HL-60/S4 treated with phorbol 12-myristate 13-acetate at 8.2 ng/mL for 4 days and 3 days (cell line): ENCODE measurements around the gene MYF6.
"Not testable (repeated sequence)": the region's sequence is repeated elsewhere in the genome, so short reads cannot be mapped to it uniquely, and the experiment has no call there.

ENCODE experiments used
- in situ Hi-C: fragments of 300-500 bp; cut with MboI; formaldehyde crosslinking; loops from 2 replicates; pipeline ENCODE4 v1.15.0; 2022; ENCODE audit warnings: low sequenced_read_pairs

The MYF6 gene

DNA sequence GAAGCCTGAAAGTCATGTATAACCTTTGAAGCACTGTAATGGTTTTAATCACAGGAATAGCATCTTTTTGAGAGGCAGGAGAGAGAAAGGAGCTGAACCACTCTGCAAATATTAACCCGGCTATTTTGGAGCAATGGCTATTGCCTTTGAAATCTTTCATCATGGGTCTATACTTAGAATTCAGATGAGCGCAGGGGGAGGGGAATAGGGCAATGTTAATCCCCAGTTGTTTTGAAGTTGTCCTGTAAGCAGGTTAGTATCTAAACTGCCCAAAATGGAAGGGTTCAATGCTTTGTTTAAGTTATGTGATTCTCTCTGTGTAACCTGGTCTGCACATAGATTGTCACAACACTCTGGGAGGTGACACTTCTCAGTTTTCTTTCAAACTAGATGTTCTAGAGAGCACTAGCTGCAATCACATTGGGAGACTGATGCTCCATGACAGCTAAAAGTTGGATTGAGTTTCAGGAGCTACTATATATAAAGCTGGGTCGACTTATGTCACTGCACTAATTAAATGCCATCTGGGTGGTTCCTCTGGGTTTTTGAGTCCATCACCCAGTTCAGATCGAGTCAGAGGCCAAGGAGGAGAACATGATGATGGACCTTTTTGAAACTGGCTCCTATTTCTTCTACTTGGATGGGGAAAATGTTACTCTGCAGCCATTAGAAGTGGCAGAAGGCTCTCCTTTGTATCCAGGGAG, at the start of gene MYF6:
MYF6 (plus strand) TSS at position 509 of the 704 bp plus-strand sequence; CDS start at position 595, 86 bp downstream.
- in situ Hi-C loops = no loop called here

- in situ Hi-C loops = no loop called here
These were observed 47.8 kb upstream of the MYF6 start for GRCh38 chr12:80659512-80660063.

- in situ Hi-C loops = no loop called here
These were observed 44.8 kb upstream of the MYF6 start for GRCh38 chr12:80662586-80662985.

GRCh38 chr12:80670214-80670613, 37.2 kb upstream of the MYF6 start:
- in situ Hi-C loops = no loop called here

- in situ Hi-C loops = not testable (repeated sequence)
These were observed 31.3 kb upstream of the MYF6 start for GRCh38 chr12:80676042-80676636.

- in situ Hi-C loops = no loop called here
These were observed 30.6 kb upstream of the MYF6 start for GRCh38 chr12:80676856-80677255.

GRCh38 chr12:80677994-80678393, 29.4 kb upstream of the MYF6 start:
- in situ Hi-C loops = no loop called here

DNA sequence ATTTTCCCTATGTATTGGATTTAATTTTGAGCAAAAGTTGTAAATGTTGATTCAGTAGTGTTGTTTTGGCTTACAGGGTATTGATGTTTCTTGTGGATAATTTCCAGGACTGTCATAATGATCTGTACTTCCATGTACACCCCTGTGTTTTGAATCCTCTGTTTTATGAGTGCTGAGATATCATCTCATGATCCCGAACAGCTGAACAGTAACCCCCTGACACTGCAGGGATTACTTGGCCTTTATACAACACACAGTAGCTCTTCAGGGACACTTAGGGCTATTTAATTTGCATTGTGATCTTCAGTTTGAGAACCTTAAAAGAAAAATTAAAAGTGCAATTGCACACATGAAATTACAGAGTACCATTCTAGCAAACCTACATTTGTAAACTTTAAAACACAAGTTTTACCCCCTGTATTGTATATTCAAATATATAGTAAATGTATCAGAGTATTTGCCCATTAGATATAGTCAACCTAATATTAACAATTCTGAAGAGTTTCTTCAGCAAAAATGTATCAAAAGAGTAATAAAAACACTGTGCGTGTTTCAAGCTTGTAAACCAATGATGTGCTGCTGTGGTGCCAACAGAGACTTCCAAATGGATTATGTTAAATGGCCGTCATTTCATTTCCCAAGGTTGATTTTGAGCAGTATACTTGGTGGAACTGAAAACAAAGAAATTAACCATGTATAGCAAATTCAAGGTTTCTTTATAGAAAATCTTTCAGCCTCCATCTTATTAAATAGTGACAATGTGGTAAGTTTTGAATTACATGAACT, 27.9 kb upstream of the MYF6 start:
- in situ Hi-C loops = no loop called here

- in situ Hi-C loops = no loop called here
These were observed 26.1 kb upstream of the MYF6 start for GRCh38 chr12:80681287-80681686.

DNA sequence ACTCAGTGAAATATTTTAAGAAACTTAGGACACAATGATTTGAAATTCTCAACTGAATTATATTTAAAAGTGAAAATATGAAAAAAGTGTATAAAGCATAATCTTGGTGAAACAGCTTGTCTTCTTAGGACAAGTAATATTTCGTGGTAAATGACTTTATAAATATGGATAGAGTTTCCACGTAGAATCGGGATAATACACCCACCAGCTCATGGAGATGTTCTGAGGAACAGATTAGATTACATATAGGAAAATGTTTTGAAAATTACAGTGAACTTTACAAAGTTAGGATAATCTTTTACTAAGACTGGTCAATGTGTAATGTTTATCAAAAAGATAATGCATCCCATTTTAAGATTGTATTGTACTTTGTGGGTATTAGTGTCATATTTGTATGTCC, 25.6 kb upstream of the MYF6 start:
- in situ Hi-C loops = no loop called here

DNA sequence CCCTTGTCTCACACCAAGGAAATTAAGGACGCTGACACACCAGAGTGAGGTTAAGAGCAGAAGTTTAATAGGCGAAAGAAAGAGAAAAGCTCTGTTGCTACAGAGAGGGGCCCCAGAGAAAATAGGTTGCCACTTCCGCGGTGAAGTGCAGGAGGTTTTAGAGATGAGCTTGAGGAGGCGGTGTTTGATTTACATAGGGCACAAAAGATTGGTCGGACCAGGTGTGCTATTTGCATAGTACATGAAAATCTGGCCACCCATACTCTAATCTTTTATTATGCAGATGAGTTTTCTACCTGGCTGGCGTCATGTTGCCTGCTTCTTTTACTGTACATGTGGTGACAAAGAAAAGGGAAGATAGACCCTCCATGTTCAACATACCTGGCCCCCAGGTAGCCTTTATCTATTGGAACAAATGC, 23.3 kb upstream of the MYF6 start:
- in situ Hi-C loops = no loop called here

- in situ Hi-C loops = no loop called here
These were observed 17.3 kb upstream of the MYF6 start for GRCh38 chr12:80690090-80690489.

DNA sequence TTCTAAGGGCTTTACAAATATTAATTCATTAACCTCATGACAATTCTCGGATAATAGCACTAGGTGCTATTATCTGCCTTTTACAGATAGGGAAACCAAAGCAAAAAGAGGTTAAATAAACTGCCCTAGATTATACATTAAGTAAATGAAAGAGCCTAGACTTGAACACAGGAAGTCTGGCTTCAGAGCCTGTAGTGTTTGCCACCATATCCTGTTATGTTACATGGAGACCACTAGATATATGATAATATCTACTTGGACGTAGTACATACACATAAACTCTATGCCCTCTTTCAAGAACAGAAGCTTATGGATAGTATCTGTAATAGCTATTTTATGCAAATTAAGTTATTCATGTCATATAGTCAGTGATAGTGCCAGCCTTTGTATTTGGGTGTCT, 16.9 kb upstream of the MYF6 start:
- in situ Hi-C loops = no loop called here

- in situ Hi-C loops = no loop called here
These were observed 15.3 kb upstream of the MYF6 start for GRCh38 chr12:80692114-80692513.

DNA sequence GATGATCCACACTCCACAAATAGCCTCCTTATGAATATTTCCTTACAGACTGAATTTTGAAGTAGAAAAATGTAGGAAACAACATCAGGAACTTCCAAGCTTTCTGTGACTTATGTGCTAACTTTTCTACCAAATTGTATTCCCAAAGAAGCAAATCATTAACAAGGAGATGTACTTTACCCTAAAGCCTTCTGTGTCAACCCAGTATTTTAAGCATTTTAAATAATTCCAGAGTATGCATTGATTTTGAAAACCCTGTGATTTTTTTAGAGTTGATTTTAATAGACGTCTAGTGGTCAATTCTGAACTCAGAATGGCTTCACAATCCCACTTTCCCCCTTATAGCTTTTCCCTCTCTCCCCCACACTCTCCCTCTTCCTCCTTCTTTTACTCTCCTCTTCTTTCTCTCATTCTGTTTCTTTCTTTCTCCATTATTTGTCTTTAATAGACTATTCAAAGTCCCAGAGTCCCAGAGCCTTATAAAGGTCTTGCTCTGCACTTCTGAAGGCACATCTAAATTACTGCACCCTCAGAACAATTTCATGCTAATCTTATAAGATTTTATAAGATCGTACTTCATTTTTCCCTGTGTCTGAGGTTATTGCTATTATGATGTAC, 10.1 kb upstream of the MYF6 start:
- in situ Hi-C loops = no loop called here

- in situ Hi-C loops = no loop called here
These were observed 9.2 kb upstream of the MYF6 start for GRCh38 chr12:80698256-80698655.

DNA sequence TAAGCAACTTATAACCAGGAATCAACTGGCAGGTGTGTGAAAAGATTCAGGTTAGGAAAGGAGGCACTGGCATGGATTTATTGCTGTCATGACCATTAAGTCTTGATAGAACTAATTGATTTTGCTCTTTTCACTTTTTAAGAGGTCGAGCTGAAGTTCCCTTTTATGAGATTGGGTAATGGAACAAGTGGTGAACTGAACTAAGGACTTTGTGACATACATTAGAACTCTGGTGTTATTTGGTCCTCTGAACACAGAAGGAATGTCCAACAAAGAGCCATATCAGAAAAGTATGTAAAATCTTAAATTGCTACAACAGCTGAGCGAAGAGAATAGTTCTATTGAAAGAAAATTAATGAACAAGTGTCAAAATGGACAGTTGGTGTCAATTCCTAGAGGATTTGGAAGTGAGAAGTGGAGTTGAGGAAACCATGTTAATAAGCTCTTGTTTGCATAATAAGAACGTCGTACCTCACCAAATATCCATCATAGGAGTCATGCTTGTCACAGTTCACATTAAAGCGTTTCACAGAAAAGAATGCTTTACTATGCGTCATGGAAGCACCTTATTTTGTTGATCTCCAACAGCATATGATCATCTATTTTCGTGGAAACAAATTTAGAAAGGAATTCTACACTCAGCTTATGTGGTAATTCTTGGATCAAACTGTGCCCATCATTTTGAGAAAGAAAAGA, 8.4 kb upstream of the MYF6 start:
- in situ Hi-C loops = no loop called here

- in situ Hi-C loops = no loop called here
These were observed 7.1 kb upstream of the MYF6 start for GRCh38 chr12:80700327-80700726.

- in situ Hi-C loops = no loop called here
These were observed 6.0 kb upstream of the MYF6 start for GRCh38 chr12:80701388-80701787.

DNA sequence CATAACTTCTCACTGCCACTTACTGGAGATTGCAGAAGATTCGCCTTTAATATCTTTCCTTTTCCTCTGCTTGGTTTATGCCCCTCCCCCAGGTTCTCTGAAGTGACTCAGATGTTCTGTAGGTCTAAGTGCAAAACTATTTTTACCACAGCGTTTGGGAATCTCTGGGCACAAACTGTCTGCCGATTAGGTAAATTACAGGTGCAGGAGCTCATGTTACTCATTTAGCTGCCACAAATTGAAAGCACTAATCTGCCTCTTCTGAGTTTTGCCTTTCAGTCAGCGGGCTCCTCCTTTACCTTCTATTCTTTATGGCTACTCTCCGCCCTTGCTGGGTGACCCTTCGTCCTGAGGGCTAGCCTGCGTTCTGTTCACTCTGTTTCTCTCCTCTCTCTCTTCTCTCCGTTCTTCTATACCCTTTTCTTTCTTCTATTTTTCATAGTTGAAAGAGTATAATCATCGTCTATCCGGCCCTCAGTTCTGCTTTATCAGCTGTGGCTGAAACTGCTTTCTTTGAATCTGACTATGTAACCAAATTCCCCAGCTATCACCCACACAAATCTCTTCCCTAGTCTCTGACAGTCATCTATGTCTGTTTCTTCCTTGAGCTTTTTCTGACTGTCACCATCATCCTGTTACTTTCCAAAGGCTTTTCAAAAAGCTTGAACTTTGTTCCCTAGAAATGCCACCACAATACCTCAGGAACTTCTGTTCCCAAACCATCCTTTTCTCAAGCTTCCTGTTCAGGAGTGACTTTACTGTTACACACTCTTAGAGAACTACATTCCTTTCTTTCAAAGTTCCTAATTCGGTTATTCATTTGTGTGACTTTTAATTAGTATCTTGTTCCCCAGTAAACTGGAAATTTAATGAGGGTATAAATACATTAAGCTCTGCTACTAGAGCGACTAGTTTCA, 4.3 kb upstream of the MYF6 start:
- in situ Hi-C loops = no loop called here
